ENCODE data around the gene DNAH14. TPM values are rescaled to one million over a fixed set of nuclear protein-coding genes. Genes with fewer than 3 reads are reported as not detected.
"Not testable (repeated sequence)": the region's sequence is repeated elsewhere in the genome, so short reads cannot be mapped to it uniquely, and the experiment has no call there.

DNAH14 gene
- total RNA-seq, 4 donors from 2014 or later: 9.5 to 32.4 (median 14.8) TPM

DNA sequence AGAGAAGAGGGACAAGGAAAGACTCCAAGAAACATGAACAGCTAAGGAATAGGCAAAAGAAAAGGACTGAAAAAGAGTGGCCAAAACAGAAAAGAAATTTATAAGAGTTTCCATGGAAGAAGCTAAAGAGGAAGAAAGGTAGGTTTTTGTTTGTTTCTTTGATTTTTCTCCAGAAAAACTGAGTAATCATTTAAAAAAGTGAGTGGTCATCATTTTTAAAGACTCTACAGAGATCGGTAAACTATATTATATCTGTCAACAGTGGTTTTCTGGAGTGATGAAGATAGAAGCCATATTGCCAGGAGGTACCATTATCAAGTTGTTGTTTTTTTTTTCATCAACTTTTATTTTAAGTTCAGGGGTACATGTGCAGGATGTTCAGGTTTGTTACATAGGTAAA lies 202.4 kb downstream of the DNAH14 start:
- H3K36me3 ChIP-seq: no peaks in the 10 kb centered on the region
- no peak overlapping the region for H3K4me3 ChIP-seq
- H3K9me3 ChIP-seq: peaks cover 0 to 25% (median 0%) of the 10 kb centered on the region in 3 donors
- no peak for TF ChIP-seq EP300 (IDR thresholded peaks at IDR 0.05)
- no peak for TF ChIP-seq POLR2AphosphoS5 (IDR thresholded peaks at IDR 0.05)
- H3K27me3 ChIP-seq: no peaks in the 10 kb centered on the region
- 87 to 90% methylated on average over 1 of the region's 1 CpG for WGBS, 2 donors (ENCODE audit: low coverage in 1 of 2)
- H3K27ac ChIP-seq: no peak overlapping the region
- ATAC-seq: no peak
- no peaks in the 10 kb centered on the region for H3K4me1 ChIP-seq

DNA sequence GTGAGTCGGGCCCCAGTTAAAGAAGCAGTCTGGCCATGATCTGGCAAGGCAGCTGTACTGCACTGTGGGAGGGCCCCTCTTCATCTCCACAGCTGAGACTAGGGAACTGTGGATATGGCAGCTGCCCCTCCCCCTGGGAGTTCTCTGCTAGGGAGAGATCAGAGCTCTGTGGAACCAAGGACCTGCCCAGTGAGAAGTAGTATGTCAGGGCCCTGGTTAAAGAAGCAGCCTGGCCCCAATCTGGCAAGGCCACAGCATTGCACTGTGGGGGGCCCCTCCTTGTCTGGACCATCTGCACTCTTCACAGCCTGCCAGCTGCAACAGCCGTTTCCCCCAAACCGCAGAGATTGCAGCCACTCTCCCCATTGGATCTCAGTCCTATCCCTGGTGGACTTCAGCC lies 208.5 kb downstream of the DNAH14 start:
- no peak for ATAC-seq
- H3K4me3 ChIP-seq: no peak overlapping the region
- H3K36me3 ChIP-seq: no peaks in the 10 kb centered on the region
- H3K9me3 ChIP-seq: peaks cover 0 to 17% (median 0%) of the 10 kb centered on the region in 3 donors
- H3K27ac ChIP-seq: no peak overlapping the region
- TF ChIP-seq CTCF (IDR thresholded peaks at IDR 0.05) (no peak), POLR2AphosphoS5 (IDR thresholded peaks at IDR 0.05) (no peak), EP300 (IDR thresholded peaks at IDR 0.05) (no peak), POLR2A (IDR thresholded peaks at IDR 0.05) (no peak)
- H3K27me3 ChIP-seq: no peaks in the 10 kb centered on the region
- H3K4me1 ChIP-seq: no peaks in the 10 kb centered on the region
- WGBS, 2 donors (ENCODE audit: low coverage in 1 of 2): 27% methylated on average over 2 of the region's 3 CpGs; no CpG with 5 or more reads in 1 of the 2 donors

DNA sequence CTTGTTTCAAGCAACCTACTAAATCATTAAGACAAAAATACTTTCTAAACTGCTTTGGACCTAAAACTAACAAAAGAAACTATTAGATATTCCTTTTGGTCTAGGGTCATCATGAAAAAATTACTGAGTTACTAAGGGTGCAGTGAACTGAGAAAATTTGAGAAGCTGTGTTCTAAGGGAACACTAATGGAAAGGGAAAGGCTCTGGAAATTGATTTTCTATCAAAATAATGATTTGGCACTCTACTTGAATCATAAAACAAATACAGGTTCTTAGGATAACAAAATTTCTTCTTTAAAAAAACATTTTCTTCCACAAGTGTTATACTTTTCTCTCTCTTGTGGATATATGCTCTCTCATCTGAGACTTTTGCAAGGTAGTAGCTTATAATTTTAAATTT lies 213.5 kb downstream of the DNAH14 start:
- ATAC-seq: no peak
- Histone ChIP-seq H3K9me3 (no peaks in the 10 kb centered on the region), H3K4me3 (no peak overlapping the region), H3K4me1 (no peaks in the 10 kb centered on the region), H3K36me3 (no peaks in the 10 kb centered on the region), H3K27ac (no peak overlapping the region), H3K27me3 (no peaks in the 10 kb centered on the region)
- TF ChIP-seq EP300 (IDR thresholded peaks at IDR 0.05): no peak
- TF ChIP-seq CTCF (IDR thresholded peaks at IDR 0.05): no peak
- TF ChIP-seq POLR2A (IDR thresholded peaks at IDR 0.05): no peak
- TF ChIP-seq POLR2AphosphoS5 (IDR thresholded peaks at IDR 0.05): no peak

GRCh38 chr1:225146478-225146877 lies 217.0 kb downstream of the DNAH14 start:
- WGBS, 2 donors (ENCODE audit: low coverage in 1 of 2): 0% methylated on average over 1 of the region's 5 CpGs; no CpG with 5 or more reads in 1 of the 2 donors
- Histone ChIP-seq H3K9me3 (no peaks in the 10 kb centered on the region), H3K36me3 (no peaks in the 10 kb centered on the region), H3K27me3 (no peaks in the 10 kb centered on the region), H3K27ac (no peak overlapping the region), H3K4me3 (no peak overlapping the region), H3K4me1 (no peaks in the 10 kb centered on the region)
- TF ChIP-seq POLR2A (IDR thresholded peaks at IDR 0.05): no peak
- no peak for TF ChIP-seq CTCF (IDR thresholded peaks at IDR 0.05)
- no peak for TF ChIP-seq POLR2AphosphoS5 (IDR thresholded peaks at IDR 0.05)
- no peak for TF ChIP-seq EP300 (IDR thresholded peaks at IDR 0.05)
- no peak for ATAC-seq

- not testable (repeated sequence) for H3K27ac ChIP-seq, H3K9me3 ChIP-seq, H3K27me3 ChIP-seq, H3K36me3 ChIP-seq, ATAC-seq, H3K4me1 ChIP-seq, H3K4me3 ChIP-seq
These were observed 218.3 kb downstream of the DNAH14 start for GRCh38 chr1:225147791-225148190.

- Histone ChIP-seq H3K4me1 (no peaks in the 10 kb centered on the region), H3K36me3 (no peaks in the 10 kb centered on the region), H3K9me3 (no peaks in the 10 kb centered on the region), H3K27ac (no peak overlapping the region), H3K4me3 (no peak overlapping the region), H3K27me3 (no peaks in the 10 kb centered on the region)
- TF ChIP-seq EP300 (IDR thresholded peaks at IDR 0.05) (no peak), POLR2A (IDR thresholded peaks at IDR 0.05) (no peak), POLR2AphosphoS5 (IDR thresholded peaks at IDR 0.05) (no peak), CTCF (IDR thresholded peaks at IDR 0.05) (no peak)
- ATAC-seq: no peak
These were observed 222.6 kb downstream of the DNAH14 start for GRCh38 chr1:225152061-225152460.
